Panc1 (cell line): ENCODE measurements around the gene MEGF6.

Experiments used
- CTCF ChIP-seq: fragments of 450-650 bp; IDR thresholded peaks from 2 replicates; pipeline ENCODE4 v1.5.1; 2017; ENCODE audit warnings: mild to moderate bottlenecking
- POLR2AphosphoS5 ChIP-seq: IDR thresholded peaks from 2 replicates; pipeline ENCODE4 v1.6.1; 2012; ENCODE audit warnings: mild to moderate bottlenecking, low read depth, low read length, moderate library complexity
- TCF7L2 ChIP-seq: IDR thresholded peaks from 2 replicates; pipeline ENCODE4 v1.6.1; 2011; ENCODE audit warnings: mild to moderate bottlenecking, low read depth, low read length, inconsistent platforms
- TF ChIP-seq, protein P1 (sequence below), 2 experiments: IDR thresholded peaks; 2 replicates each; pipeline ENCODE4 v1.6.1; 2011 to 2012; ENCODE audit warnings: low read depth in 2 of 2, control low read depth in 1 of 2, low read length in 1 of 2, mild to moderate bottlenecking in 1 of 2, moderate library complexity in 1 of 2; ENCODE audit not compliant: insufficient read depth in 1 of 2

DNA sequence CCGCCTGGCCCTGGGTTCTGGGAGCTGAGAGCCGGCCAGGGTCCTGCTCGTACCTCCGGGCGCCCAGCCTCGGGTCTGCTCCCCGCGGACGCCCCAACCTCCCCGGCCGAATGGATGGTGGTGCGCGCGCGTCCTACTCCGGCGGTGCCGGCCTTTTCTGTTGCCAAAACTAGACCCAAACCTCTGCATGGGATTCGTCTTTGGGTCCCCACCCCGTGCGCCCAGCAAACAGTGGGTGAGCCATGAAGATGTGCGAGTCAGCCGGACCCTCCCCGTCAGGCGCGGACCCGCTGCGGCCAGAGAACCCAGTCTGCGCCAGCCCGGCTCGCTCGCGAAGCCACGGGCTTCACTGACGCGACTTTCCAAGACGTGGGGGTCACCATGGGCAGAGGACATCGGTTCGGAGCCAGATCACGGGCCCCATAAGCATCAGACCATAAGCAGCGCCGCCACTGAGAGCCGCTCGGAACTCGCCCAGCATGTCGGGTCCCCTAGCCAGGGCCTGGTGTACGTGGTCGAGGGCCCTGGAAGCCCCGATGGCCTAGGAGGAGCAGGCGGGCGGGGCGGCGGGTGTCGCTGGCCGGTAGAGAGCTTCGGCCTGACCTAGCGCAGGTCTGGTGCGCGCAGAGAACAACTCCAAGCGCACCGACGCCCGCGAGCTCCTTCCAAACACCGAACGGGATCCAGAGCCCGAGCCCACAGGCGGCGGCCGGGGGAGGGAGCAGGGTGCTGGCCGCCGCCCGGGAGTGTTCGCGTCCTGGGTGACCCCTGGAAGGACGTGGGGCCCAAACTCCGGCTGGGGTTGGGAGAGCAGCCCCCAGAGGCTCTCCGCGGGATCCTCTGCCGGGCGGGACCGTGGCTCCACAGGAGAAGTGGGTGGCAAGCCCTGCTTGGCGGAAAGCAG lies 40.0 kb upstream of the MEGF6 start:
- no peak for TF ChIP-seq POLR2AphosphoS5
- no peak for TF ChIP-seq CTCF
- no peak for TF ChIP-seq TCF7L2
- TF ChIP-seq, protein P1, sequence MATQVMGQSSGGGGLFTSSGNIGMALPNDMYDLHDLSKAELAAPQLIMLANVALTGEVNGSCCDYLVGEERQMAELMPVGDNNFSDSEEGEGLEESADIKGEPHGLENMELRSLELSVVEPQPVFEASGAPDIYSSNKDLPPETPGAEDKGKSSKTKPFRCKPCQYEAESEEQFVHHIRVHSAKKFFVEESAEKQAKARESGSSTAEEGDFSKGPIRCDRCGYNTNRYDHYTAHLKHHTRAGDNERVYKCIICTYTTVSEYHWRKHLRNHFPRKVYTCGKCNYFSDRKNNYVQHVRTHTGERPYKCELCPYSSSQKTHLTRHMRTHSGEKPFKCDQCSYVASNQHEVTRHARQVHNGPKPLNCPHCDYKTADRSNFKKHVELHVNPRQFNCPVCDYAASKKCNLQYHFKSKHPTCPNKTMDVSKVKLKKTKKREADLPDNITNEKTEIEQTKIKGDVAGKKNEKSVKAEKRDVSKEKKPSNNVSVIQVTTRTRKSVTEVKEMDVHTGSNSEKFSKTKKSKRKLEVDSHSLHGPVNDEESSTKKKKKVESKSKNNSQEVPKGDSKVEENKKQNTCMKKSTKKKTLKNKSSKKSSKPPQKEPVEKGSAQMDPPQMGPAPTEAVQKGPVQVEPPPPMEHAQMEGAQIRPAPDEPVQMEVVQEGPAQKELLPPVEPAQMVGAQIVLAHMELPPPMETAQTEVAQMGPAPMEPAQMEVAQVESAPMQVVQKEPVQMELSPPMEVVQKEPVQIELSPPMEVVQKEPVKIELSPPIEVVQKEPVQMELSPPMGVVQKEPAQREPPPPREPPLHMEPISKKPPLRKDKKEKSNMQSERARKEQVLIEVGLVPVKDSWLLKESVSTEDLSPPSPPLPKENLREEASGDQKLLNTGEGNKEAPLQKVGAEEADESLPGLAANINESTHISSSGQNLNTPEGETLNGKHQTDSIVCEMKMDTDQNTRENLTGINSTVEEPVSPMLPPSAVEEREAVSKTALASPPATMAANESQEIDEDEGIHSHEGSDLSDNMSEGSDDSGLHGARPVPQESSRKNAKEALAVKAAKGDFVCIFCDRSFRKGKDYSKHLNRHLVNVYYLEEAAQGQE (IDR thresholded peaks at IDR 0.05; ENCODE audit: insufficient read depth in 1 of 2, low read depth in 2 of 2, low read length in 1 of 2) = no peak
